Hippocampal formation (tissue), 2 donors: ENCODE data around the gene PDILT.

ENCODE experiments used
- DNase-seq, 2 donors: peaks; one replicate each; lab custom pipeline; 2025; lab: John Stamatoyannopoulos, UW

The PDILT gene

DNA sequence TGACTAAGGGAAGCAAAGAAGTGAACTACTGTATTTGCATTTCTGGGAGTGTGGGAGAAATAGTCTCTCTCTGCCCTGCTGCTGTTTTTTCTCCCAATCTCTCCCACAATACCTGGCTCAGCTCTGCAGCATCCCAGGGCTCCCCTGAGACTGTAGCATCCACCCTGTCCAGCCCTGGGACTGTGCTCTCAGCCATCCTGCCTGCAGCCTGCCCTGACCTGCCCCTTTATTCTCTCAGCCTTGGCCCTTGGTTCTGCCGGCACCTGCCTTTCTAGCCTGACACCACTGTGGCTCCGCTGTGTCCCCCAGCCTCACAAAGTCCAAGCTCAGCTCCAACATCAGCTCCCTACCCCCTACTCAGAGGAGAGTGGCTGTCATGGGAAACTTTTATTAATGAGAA is 1.9 kb downstream of the PDILT start:
- DNase-seq: no peak

DNA sequence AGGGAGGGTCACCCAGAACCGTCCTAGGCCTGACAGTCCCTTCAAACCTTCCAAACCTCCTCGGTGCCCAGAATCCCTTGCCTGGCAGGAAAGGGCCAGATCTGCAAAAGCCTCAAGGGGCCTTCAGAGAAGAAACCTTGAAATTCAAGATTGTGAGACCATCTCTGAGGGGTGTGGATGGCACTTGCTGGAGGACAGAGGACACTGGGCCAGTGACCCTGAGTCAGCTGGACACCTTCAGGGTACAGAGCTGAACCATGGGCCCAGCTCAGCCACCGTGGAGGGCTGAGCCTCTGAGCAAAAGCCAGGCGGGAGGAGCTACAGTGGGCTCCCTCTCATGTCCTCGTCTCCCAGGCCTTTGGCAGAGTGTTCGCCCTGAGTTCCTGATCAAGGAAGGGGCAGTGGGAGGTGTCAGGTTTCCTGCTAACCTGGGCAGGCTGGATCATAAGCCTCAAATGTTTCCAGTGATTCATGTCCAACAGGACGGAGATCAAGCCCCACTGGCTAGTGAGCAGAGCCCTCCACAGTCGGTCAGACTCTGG is 3.0 kb downstream of the PDILT start:
- DNase-seq: no peak

DNA sequence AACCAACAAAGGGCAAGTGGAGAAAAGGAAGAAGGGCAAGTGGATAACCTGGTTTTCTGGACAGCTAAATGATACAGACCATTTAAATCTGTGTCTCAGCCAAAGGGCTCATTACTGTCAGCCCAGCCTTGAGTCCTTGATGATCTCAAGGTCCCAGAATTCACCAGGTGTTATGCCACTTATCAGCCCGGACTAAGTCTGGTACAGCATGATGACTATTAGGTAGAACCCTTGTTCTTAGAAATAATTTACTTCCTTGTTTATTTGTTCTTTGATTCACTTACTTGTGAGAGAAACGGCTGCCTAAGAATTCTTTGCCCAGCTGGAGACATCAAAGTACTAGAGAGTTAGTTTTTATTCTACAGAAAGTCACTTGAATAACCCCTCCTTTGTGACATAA is 3.5 kb downstream of the PDILT start:
- no peak for DNase-seq

DNA sequence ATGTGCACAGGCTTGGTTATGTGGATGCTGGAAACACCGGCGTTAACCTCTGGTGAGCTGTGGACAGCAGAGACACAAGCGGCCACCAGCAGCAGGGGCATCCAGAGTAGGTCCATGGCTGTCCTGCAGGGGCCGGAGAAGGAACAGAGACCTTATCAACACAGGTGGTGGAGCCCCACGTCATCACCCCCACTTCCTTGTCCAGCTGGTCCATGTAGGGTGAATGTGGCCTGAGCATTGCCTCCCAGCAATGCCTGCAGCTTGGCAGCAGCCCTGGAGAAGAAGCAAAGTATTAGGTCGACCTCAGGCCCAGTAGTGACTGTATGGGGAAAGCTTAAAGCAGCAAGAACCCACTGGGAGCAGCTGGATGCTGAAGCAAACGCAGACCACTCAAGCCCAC is 5.4 kb downstream of the PDILT start:
- DNase-seq: no peak

DNA sequence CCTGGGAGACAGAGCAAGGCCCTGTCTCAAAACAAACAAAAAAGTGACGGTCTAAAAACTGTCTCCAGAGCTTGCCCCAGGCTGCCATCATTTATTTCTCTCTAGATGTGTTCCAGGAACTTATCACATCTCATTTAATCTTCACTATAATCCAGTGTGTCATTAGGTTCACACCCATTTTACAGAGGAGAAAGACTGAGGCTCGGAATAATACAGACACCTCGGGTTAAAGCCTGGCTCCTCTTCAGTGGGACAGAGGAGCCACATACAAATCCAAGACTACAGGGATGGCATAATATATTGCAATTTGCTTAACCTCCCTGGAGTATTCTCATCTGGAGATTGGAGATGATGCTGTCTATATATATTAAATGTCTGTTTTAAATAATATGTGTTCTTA is 5.9 kb downstream of the PDILT start:
- DNase-seq: no peak

DNA sequence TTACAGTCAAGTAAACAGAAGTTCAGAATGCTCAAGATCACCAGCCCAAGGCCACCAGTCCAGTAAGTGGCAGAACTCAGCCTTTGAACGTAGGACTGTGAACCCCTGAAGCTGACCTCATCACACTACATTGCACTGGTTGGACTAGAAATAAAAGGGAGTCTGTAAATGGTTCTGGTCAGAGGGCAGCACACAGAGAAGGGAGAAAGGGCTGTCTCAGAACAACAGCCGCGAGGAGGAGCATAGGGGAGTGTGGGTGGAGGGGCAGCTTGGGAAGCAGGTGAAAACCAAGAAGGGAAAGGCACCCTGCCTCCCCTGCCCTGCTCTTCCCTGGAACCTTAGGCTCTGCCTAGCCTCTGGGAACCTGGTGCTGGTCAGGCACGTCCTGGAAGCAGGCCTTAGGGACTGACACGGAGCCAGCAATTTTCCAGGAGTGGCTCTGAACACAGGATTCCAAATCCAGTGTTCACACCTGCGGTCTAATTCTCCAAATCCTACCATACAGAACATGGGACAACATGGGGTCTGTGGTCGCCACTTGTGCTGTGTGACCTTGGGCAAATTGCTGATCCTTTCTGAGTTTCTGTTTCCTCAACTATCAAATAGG is 7.0 kb downstream of the PDILT start:
- no peak for DNase-seq

DNA sequence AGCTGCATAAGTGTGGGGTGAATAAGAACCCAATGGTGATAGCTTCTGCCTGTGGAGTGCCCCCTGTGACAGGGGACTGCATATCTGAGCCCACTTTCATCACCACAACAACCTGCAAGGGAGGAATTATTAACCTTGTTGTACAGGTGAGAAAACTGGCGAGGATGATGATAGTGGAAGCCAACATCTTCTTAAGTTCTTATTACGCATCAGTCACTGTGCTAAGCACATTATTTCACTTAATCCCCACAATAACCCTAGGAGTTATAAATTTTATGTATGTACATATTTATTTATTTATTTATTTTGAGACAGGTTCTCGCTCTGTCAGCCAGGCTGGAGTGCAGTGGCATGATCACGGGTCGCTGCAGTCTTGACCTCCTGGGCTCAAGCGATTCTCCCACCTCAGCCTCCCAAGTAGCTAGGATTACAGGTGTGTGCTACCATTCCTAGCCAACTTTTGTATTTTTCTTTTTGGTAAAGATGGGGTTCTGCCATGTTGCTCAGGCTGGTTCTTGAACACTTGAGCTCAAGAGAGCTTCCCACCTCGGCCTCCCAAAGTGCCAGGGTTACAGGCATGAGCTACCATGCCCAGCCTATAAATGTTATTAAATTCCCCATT is 7.6 kb downstream of the PDILT start:
- DNase-seq: no peak

DNA sequence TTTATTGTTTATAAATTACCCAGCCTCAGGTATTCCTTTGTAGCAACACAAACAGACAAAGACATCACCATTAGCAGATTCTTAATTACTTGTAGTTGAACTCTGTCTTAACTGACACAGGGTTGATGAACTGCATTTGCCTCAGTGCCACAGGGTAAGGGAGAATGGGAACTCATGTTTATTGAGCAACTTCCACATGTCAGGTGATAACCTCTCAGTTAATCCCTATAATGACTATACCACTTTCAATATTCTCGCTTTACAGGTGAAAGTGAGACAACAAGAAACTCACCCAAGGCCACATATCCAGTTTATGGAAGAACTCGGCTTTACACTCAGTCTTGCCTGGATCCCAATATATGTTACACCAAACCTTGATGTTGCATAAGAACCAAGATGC is 8.6 kb downstream of the PDILT start:
- DNase-seq: no peak

DNA sequence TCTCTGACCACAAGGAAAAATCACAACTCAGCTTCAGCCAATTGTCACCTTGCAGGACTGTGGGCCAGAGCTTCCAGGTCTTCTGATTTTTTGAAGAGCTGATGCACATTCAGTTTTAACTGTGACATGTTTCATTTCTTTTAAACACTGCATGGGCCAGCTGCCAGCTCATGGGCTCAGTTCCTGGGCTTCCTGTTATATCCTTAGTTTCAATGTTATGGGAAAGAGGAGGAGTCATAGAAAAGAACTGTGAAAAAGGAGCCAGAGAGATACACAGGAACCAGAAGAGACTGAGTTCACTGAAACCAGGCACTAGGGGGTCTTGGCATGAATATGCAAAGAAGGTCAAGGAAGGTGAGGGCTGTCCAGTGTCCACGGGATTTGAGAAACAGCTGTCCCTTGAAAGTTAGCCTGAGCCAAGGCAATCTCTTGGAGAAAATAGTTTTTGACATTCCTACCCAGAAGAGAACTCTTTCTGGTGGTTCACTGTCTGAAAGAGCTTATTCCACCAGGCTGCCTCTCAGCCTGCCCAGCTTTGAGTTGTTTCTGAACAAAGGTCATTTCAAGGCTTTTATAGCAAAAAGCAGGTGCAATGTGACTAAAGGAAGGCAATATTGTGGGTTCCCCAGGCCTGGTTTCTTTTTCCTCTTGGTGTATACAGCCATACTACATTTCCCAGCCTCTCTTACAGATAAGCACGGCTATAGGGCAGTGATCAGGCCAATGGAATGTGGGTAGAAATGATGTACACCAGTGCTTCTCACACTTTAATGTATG is 10.5 kb downstream of the PDILT start:
- DNase-seq: peak in 1 of 2 donors; percentile 1

DNA sequence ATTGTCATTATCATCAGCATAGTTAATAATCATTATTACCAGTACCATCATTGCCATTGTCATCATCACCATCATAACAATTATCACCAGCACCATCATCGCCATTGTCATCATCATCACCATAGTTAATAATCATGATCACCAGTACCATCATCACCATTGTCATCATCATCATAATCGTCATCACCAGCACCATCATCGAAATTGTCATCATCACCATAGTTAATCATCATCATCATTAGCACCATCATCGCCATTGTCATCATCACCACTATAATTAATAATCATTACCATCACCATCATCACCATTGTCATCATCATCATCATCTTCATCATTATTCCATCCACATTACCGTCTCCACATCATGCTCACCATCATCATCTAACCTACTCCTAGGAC is 13.5 kb downstream of the PDILT start:
- no peak for DNase-seq

DNA sequence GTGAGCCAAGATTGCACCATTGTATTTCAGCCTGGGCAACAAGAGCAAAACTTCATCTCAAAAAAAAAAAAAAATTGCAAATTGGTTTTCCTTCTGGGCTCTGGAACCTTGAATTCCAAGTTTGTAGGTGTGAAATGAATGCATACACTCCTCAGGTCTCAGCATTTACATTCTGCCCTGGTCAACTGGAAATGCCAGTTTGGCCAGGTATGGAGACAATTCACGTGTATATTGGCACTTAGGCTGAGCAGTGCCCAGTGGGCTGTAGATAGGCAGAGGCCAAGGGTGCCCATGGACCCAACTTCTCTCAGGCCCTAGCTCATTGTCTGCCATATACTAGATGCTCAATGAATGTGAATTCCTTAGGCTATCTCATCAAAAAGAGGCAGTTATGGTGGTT is 15.7 kb downstream of the PDILT start:
- no peak for DNase-seq

DNA sequence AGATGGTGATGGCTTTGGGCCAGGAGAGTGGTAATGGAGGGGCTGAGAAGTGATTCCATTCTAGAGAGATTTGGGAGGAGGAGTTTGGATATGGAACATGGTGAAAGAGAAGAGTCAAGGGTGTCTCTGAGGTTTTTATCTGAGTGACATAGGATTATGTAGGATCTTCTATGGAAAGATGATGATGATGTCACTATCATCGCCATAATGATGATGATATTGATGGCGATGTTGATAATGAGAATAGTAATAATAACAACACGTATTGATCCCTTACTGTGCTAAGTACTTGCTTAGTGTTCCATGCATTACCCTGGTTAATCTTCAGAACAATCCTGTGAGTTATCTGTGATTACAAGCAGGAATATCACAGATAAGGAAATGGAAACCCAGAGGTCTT is 16.6 kb downstream of the PDILT start:
- no peak for DNase-seq

DNA sequence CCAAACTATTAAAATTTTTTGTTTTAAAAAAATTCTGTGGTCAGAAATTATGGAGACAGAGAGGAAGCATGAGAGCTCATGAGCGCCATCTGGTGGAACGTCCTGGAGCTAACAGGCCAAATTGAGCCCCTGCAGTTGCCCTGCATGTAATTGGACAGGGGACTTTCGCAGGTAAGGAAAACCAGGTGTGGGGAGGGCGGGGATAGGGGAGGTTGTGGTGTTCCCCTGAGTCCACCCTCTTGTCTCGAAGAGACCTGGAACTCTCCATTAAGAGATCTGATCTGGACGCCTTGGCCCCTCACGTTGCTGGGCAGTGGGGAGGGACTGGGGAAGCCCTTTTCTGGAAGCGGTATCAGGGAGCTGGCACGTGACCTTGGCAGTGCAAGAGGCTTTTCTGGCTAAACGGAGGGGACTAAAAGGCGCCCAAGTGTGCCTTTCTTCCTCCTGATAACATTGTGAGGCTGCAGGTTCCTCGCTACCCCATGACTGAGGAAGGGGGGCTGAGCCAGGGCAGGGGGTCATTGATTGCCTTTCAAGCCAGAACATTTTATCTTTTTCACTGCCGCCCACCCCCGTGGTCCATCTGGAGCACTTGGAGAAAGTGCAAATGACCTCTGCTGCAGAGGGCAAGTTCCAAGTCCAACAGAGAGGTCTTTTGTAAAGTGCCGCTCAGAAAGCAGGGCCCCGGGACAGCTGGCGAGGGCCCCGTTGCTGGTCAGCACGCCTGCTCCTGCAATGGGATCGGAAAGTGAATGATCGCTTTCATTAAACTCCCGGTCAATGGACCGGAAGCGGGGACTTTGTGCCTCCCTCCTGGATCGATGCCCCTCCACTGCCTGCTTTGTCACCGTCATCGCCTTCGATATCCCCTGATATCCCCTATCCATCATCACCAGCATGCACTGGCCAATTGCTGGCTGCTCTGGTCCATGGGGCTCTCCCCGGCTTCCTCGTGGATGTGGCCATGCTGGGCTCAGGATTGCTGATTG is 18.4 kb downstream of the PDILT start:
- peak; percentile 3 to 60 for DNase-seq

DNA sequence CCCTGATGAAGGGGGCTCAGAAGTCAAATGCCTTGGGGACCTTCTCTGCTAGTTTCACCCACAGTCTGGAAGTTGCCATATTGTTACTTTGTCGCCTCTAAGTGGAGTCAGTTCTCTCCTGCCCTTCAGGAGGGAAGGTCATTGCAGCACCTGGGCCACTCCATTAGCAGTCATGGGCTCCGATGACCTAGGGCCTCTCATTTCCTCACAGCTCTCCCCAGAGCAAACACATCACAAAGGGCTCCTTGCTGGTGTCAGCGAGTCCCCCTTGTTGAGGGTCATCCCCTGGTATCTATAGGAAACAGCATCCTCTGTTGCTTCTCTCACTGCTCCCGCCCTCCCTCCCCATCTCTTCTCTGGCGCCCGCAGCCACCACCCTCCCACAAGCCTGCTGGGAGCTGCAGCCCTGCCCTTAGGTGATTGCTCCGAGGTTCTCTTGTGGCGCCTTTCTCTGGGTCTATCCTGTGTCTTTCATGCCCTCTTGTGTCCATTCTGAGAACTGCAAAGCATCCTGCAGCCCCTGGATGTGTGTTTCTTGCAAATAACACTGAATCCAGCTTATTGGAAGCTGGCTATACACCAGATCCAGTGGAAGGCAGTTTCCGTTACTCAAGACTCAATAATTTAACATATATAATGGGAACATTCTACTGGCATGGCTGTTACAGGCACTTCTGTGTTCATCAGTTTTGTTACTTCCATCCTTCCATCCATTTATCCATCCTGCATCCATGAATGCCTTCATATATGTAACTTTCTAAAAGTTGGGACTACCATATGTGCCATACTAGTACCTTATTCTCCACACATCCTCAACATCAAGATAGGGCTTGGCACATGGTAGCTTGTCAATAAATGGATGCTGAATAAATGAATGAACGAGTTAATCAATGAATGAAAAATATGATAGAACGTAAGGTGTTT is 21.2 kb downstream of the PDILT start:
- peak; percentile 13 to 44 for DNase-seq

DNA sequence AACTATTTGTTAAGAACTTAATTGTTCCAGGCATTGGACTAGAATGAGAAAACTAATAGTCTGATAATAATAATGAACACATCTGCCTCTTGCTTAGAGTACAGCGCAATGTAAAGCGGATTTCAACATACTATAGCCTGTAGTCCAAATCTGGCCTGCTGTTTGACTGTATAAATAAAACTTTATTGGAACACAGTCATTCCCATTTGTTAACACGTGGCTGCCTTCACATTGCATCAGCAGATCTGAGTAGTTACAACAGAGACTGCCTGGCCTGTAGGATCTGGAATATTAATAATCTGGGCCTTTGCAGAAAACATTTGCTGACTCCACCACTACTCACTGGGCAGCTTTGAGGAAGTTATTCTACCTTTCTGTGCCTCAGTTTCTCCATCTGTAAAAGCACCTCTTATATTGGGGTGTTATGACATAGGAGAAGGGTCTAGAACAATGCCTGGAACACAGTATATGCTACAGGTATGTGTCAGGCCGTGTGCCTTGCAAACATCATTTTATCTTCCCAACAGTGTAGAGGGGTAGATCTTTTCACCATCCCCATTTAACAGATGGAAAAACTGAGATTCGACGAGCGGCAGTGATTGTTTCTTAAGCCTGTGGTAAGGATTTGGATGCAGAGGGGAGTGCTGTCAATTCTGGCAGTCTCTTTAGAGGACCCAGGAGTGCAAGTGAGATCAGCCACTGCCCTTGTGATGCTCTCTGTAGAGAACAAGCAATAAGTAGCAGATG is 22.2 kb downstream of the PDILT start:
- DNase-seq: no peak

DNA sequence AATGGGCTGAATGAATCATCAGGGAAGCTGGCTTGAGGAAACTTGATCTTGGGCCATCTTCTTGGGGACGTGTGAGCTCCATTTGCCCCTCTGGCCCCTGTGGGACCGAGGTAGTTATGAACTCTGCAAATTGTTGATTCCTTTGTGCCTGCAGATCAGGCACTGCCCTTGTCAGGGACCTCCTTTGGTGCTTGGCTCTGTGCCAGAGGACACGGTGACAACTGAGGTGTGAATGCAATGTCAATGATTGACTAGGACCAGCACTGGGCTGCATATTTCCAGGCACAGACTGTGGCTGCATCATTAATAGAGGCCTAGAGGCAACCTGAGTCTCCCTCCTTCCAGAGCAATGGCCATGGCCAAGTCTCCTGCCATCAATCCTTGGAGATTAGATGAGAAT is 23.8 kb downstream of the PDILT start:
- DNase-seq: no peak

DNA sequence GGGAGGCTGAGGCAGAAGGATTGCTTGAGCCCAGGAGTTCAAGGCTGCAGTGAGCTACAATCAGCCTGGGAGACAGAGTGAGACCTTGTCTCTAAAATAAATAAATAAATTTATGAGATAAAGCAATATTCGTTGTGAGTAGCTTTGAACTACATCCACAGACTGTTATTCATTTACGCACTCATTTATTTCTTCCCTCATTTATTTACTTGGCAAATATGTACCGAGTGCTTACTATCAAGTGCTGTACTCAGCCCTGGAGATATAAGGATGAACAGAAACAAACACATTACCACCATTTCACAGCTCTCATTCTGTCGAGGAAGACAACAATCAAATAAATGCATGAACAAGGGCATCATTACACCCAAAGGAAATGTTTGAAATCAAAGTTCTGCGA is 27.4 kb downstream of the PDILT start:
- DNase-seq: no peak

DNA sequence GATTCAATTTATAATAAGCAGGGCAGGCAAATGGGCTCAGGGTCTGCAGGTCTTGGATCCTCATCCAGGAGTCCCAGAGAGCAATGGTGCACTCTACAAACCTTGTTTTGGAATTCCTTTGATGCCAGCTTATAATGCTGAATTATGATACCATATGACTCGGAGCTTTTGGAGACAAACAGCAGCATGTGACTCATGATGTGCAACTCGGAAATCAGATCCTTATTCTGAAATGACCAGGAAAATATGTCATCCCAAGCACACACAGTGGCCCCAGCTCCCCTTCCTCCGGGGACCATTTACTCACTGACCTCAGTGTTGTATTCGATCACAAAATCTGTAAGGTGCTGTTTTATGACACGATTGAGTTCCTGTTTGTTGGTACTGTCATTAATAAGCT is 31.8 kb downstream of the PDILT start:
- DNase-seq: no peak

DNA sequence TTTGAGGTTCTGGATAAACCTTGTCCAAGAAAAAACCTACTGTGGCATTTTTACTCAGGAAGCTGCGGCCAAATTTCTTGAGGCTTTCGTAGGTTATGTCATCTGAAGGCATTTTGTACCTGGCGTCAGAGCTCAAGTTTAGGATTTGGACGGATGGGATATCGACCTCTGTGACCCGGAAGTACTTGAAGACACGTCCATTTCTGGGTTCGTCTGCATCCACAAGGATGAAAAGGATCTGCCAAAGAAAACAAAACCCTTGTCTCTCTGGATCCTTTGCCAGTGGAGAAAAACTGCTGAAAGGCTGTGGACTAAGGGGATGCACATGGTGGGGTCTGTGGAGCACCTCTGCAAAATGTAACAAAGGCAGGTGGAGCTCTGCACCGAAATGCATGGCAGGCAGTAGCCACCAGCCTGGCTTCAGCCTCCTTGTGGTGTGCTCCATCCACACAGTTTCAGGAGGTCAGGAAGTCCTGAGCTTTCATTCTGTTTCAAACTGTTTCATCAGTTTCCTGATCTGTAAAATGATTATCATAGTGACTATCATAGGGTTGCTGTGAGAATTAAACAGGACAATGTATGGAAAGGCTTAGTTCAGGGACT is 35.0 kb downstream of the PDILT start:
- no peak for DNase-seq

DNA sequence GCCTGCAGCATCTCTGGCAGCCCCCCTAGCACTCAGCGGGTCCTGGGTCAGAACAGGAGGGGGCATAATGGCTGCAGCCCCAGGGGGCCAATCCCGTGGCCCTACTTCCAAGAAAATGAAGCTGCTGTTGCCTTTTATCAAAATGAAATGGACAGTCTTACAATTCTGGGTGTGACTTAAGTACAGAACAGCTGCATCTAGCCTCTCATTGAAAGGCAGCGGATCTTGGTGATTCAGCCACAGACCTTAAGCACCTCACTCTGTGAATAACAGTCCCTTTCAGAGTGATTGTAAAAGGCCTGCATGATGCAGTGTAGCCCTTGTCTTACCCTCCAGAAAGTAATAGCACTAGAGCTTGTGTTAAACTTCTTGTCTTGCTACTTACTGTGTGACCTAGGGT is 40.5 kb downstream of the PDILT start:
- no peak for DNase-seq
